AG10803 (cell line): ENCODE data around the gene NPSR1.
A peak's percentile ranks its signal among the peaks of the same experiment; 100 is the strongest.

Source experiments
- DNase-seq: peaks from one replicate; pipeline ENCODE4 v3.0.0; 2010; ENCODE audit warnings: low read depth
- H3K4me3 ChIP-seq: 2 replicates; pipeline ENCODE4 v1.5.1; 2011; ENCODE audit warnings: mild to moderate bottlenecking, low read length, control low read depth
- CTCF ChIP-seq: conservative IDR thresholded peaks from 2 replicates; pipeline ENCODE4 v1.5.1; 2011; ENCODE audit warnings: mild to moderate bottlenecking, low read length, control low read depth, inconsistent platforms

Gene NPSR1

GRCh38 chr7:34832020-34832419, 174.0 kb downstream of the NPSR1 start:
- no peak for DNase-seq
- no peak overlapping the region for H3K4me3 ChIP-seq
- no peak for TF ChIP-seq CTCF

- DNase-seq = peak; percentile 27
- no peak overlapping the region for H3K4me3 ChIP-seq
- no peak for TF ChIP-seq CTCF
Measured at GRCh38 chr7:34835901-34836600, 178.0 kb downstream of the NPSR1 start.

- H3K4me3 ChIP-seq = no peak overlapping the region
- DNase-seq = no peak
- TF ChIP-seq CTCF = no peak
Measured at GRCh38 chr7:34837316-34837715, 179.3 kb downstream of the NPSR1 start.

- no peak overlapping the region for H3K4me3 ChIP-seq
- TF ChIP-seq CTCF = no peak
- DNase-seq = no peak
Measured at GRCh38 chr7:34837801-34838201, 179.8 kb downstream of the NPSR1 start.

- no peak for TF ChIP-seq CTCF
- no peak for DNase-seq
- H3K4me3 ChIP-seq = no peak overlapping the region
Measured at GRCh38 chr7:34838329-34838728, 180.3 kb downstream of the NPSR1 start.

- no peak overlapping the region for H3K4me3 ChIP-seq
- no peak for TF ChIP-seq CTCF
- no peak for DNase-seq
Measured at GRCh38 chr7:34839645-34840044, 181.6 kb downstream of the NPSR1 start.

GRCh38 chr7:34840176-34840785, 182.3 kb downstream of the NPSR1 start:
- H3K4me3 ChIP-seq = no peak overlapping the region
- no peak for TF ChIP-seq CTCF
- no peak for DNase-seq
